ENCODE results near the gene OGFOD2. TPM values are rescaled to one million over a fixed set of nuclear protein-coding genes. Genes with fewer than 3 reads are reported as not detected.
A peak's percentile ranks its signal among the peaks of the same experiment; 100 is the strongest.

OGFOD2 gene
- 15.0 and 17.0 TPM in 2 replicates for total RNA-seq

DNA sequence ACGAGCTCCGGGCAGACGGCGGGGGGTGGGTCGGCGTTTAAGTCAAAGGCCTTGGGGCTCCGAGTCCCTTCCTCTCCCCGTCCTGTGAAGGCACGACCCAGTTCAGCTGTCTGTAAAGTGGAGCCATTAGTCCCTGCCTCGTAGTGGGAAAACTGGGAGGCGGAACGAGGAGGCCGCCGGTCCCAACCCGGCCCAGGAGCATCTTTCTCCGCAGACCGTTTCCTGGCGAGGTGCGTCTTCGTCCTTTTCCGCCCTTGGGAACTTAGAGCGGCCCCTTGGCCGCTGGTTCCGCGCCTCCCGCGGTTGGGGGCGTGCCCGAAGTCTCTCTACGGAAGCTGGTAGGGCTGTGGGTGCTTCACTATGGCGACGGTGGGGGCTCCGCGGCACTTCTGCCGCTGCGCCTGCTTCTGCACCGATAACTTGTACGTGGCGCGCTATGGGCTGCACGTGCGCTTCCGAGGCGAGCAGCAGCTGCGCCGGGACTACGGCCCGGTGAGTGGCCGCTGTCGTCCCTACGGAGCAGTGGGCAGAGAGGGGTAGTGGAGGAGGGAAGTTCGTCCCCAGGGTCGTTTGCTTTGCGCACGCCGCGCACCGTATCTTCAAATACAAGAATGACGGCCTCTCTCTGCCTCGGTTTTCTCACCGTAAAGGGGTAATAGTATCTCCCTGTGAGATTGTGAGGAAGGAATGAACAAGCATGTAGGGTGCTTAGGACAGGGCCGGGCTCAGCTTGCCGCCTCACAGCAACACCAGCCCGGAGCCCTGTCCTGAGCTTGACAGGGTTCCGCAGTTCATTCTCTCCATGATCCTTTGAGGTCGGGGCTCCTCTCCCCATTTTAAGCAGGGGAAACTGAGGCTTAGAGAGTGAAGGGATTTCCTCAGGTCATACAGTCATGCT lies at the start of gene OGFOD2:
Gene OGFOD2, plus strand, starts transcription at position 353 of the 898 bp plus-strand sequence. Its CDS starts 8 bp downstream, at position 361.
- FAIRE-seq = no peak

DNA sequence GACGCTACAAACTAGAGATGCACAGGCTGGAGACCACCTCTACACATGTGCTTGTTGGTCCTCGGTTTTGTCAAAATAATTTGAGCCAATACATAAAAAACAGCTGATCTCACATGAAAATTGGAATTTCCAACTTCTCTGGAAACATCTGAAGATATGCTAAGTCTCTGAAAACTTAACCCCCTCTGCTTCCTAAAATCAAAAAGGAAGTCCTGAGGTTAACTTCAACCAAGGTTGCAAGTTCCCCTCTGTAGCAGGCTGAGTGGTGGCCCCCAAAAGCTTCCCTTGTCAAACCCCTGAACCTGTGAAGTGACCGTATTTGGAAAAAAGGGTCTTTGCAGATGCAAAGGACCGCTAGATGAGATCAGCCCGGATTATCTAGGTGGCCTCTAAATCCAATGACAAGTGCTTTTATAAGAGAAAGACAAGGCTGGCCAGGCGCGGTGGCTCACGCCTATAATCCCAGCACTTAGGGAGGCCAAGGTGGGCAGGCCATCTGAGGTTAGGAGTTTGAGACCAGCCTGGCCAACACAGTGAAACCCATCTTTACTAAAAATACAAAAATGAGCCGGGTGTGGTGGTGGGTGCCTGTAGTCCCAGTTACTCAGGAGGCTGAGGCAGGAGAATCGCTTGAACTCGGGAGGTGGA lies 47.2 kb upstream of the OGFOD2 start:
- no peak for TF ChIP-seq CTCF (IDR thresholded peaks at IDR 0.05; ENCODE audit: insufficient read depth, low read length, severe bottlenecking)
- Histone ChIP-seq H3K4me3 (ENCODE audit: low read depth, low read length) (no peak overlapping the region), H3K36me3 (ENCODE audit: control insufficient read depth, insufficient read depth, low read length) (no peaks in the 10 kb centered on the region), H3K27me3 (ENCODE audit: control insufficient read depth, insufficient read depth, low read length) (no peaks in the 10 kb centered on the region)
- no peak for FAIRE-seq
- no peak for DNase-seq (ENCODE audit: low read depth)

More for the DNA sequence above, at the start of gene OGFOD2:
- Histone ChIP-seq H3K27me3 (ENCODE audit: control insufficient read depth, insufficient read depth, low read length) (no peaks in the 10 kb centered on the region), H3K4me3 (ENCODE audit: low read depth, low read length) (peak within 1 kb of the TSS; percentile 80), H3K36me3 (ENCODE audit: control insufficient read depth, insufficient read depth, low read length) (peaks cover 6% of the 10 kb centered on the region)
- peak; percentile 74 for DNase-seq (ENCODE audit: low read depth)
- TF ChIP-seq CTCF (IDR thresholded peaks at IDR 0.05; ENCODE audit: insufficient read depth, low read length, severe bottlenecking) = no peak

DNA sequence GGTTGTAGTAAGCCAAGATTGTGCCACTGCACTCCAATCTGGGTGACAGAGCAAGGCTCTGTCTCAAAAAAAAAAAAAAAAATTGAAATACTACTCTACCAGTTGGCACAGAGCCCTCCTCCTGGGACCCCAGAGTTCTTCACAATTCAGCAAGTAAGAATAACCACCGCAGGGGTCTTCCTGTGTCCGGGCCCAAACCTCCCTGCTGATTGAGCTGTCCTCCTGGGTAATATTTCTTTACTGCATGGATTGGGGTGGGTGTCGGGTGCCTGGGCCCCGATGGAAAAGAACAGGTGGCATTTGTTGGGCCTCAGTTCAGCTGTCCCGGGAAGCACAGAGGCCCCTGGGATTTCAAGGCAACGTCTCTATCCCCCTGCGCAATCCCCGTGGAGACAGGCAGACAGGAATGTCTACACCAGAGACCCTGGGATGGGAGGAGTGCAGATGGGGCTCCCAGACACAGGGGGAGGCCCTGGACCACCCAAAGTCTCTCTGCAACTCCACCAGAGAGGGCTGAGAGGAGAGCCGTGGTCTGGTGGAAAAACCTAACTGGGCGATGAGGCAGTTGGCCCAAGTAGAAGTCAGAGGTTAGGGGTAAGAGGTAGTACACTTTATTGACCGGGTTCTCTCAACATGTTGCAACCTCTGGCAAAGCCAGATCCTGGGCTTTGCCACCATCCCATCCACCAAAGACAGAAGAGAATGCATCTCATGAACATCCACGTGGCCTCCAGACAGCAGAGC lies 46.5 kb upstream of the OGFOD2 start:
- Histone ChIP-seq H3K27me3 (ENCODE audit: control insufficient read depth, insufficient read depth, low read length) (no peaks in the 10 kb centered on the region), H3K4me3 (ENCODE audit: low read depth, low read length) (no peak overlapping the region), H3K36me3 (ENCODE audit: control insufficient read depth, insufficient read depth, low read length) (no peaks in the 10 kb centered on the region)
- FAIRE-seq (no peak), DNase-seq (ENCODE audit: low read depth) (no peak)
- TF ChIP-seq CTCF (IDR thresholded peaks at IDR 0.05; ENCODE audit: insufficient read depth, low read length, severe bottlenecking) = no peak

DNA sequence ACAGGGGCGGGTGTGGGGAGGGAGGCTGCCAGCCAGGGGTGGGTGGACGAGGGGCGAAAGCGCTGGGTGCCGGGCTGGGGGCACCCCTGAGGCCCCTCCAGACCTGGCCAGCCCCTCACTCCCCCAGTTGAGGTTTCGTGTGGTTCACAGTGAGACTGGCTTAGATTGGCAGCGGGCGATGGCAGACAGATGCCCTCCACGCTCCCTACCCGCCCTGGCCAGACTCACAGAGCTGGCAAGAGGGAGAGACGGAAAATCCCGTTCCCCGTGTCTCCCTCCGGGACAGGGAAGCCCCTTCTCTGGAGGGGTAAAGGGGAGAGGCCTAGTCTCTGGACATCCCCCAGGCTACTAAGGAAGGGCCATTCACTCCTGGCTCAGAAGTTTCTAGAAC lies 45.9 kb upstream of the OGFOD2 start:
- no peak for FAIRE-seq
- TF ChIP-seq CTCF (IDR thresholded peaks at IDR 0.05; ENCODE audit: insufficient read depth, low read length, severe bottlenecking) = no peak
- Histone ChIP-seq H3K4me3 (ENCODE audit: low read depth, low read length) (no peak overlapping the region), H3K36me3 (ENCODE audit: control insufficient read depth, insufficient read depth, low read length) (no peaks in the 10 kb centered on the region), H3K27me3 (ENCODE audit: control insufficient read depth, insufficient read depth, low read length) (no peaks in the 10 kb centered on the region)
- no peak for DNase-seq (ENCODE audit: low read depth)

DNA sequence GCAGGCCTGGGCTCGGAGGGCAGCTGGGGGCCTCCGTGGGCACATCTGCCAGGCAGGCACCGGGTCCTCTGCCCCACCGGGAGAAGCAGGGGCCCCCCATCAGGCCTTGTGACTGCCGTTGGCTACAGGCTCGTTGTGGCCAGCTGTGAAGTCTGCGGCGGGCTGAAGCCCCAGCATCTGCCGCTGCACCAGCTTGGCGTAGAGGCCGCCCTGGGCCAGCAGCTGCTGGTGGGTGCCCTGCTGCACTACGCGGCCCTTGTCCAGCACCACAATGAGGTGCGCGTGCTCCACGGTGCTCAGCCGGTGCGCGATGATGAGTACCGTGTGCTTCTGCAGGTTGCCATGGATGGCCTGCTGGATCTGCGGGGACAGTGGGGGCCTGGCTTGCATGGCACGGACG lies 45.2 kb upstream of the OGFOD2 start:
- FAIRE-seq = no peak
- no peaks in the 10 kb centered on the region for H3K36me3 ChIP-seq (ENCODE audit: control insufficient read depth, insufficient read depth, low read length)
- no peak overlapping the region for H3K4me3 ChIP-seq (ENCODE audit: low read depth, low read length)
- H3K27me3 ChIP-seq (ENCODE audit: control insufficient read depth, insufficient read depth, low read length) = no peaks in the 10 kb centered on the region
- no peak for DNase-seq (ENCODE audit: low read depth)
- TF ChIP-seq CTCF (IDR thresholded peaks at IDR 0.05; ENCODE audit: insufficient read depth, low read length, severe bottlenecking) = no peak

All from bronchial epithelial cell (primary cell).